Measurements from ENCODE around the gene DLD. TPM values are rescaled to one million over a fixed set of nuclear protein-coding genes. Genes with fewer than 3 reads are reported as not detected.
"Not testable (repeated sequence)": the region's sequence is repeated elsewhere in the genome, so short reads cannot be mapped to it uniquely, and the experiment has no call there.

Gene DLD
- polyA plus RNA-seq, 1 experiment, result 169 TPM

- TF ChIP-seq CTCF (IDR thresholded peaks at IDR 0.05; ENCODE audit: low read depth, low read length), result no peak
- peaks cover 6% of the 10 kb centered on the region for H3K27me3 ChIP-seq (ENCODE audit: control insufficient read depth, insufficient read depth, low read length)
- H3K27ac ChIP-seq (ENCODE audit: low read depth, low read length), result no peak overlapping the region
- peaks cover 3% of the 10 kb centered on the region; the same call in 1 of the 2 replicates for H3K9me3 ChIP-seq (ENCODE audit: control insufficient read depth, insufficient read depth, low read length)
- no peak for DNase-seq (ENCODE audit: low read depth, low spot score)
- ChIA-PET CTCF (no interaction called here), POLR2A (no interaction called here)
- no peak overlapping the region for H3K4me3 ChIP-seq (ENCODE audit: low read depth, low read length)
Measured at GRCh38 chr7:107847168-107847835, 43.7 kb upstream of the DLD start.

DNA sequence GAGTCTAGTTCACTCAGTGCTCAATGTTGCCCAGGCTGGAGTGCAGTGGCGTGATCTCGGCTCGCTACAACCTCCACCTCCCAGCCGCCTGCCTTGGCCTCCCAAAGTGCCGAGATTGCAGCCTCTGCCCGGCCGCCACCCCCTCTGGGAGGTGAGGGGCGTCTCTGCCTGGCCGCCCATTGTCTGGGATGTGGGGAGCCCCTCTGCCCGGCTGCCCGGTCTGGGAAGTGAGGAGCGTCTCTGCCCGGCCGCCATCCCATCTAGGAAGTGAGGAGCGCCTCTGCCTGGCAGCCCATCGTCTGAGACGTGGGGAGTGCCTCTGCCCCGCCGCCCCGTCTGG lies 43.2 kb upstream of the DLD start:
- H3K27me3 ChIP-seq (ENCODE audit: control insufficient read depth, insufficient read depth, low read length); H3K4me3 ChIP-seq (ENCODE audit: low read depth, low read length); DNase-seq (ENCODE audit: low read depth, low spot score); POLR2A ChIA-PET; CTCF ChIA-PET; H3K27ac ChIP-seq (ENCODE audit: low read depth, low read length); H3K9me3 ChIP-seq (ENCODE audit: control insufficient read depth, insufficient read depth, low read length): not testable (repeated sequence)

- H3K27ac ChIP-seq (ENCODE audit: low read depth, low read length); H3K9me3 ChIP-seq (ENCODE audit: control insufficient read depth, insufficient read depth, low read length); H3K4me3 ChIP-seq (ENCODE audit: low read depth, low read length); DNase-seq (ENCODE audit: low read depth, low spot score); POLR2A ChIA-PET; H3K27me3 ChIP-seq (ENCODE audit: control insufficient read depth, insufficient read depth, low read length); CTCF ChIA-PET: not testable (repeated sequence)
Measured at GRCh38 chr7:107848211-107848610, 42.8 kb upstream of the DLD start.

DNA sequence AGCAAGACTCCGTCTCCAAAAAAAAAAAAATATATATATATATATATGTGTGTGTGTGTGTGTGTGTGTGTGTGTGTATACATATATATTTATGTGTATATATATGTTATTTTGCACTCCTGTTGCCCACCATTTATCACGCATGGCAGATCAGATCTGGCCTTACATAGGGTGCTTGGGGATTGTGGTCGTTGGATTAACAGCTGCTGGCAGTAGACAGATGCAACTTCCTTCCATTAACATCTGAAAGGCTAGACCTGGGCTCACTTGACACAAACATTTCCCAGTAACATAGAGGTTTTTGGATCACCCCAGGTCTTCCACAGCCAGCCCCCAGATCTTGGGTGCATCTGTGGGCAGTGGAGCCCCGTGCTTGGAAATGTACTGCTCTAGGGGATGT lies 40.8 kb upstream of the DLD start:
- no peak for TF ChIP-seq CTCF (IDR thresholded peaks at IDR 0.05; ENCODE audit: low read depth, low read length)
- no peak overlapping the region for H3K4me3 ChIP-seq (ENCODE audit: low read depth, low read length)
- H3K9me3 ChIP-seq (ENCODE audit: control insufficient read depth, insufficient read depth, low read length), result no peaks in the 10 kb centered on the region; the same call in 1 of the 2 replicates
- H3K27ac ChIP-seq (ENCODE audit: low read depth, low read length), result no peak overlapping the region
- no peak for DNase-seq (ENCODE audit: low read depth, low spot score)
- CTCF ChIA-PET, result no interaction called here
- POLR2A ChIA-PET, result no interaction called here
- H3K27me3 ChIP-seq (ENCODE audit: control insufficient read depth, insufficient read depth, low read length), result peaks cover 5% of the 10 kb centered on the region

DNA sequence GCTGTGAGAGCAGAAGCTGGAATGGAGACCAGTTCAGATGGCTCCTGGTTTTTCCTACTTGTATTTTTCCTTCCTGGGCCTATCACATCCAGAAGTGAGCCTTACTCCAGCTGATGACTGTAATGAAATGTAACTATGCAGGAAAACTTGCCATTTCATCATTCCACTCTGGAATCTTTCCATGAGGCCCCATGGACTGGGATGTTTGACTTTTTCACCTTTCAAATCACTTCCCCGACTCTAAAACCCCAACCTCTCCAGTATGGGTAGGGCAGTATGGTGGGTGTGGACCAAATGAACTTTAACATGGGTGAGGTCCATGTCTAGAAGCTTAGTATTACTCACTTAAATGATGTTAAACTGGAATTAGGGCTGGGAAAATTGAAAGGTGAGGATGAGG lies 40.3 kb upstream of the DLD start:
- Histone ChIP-seq H3K9me3 (ENCODE audit: control insufficient read depth, insufficient read depth, low read length) (no peaks in the 10 kb centered on the region; the same call in 1 of the 2 replicates), H3K4me3 (ENCODE audit: low read depth, low read length) (no peak overlapping the region), H3K27me3 (ENCODE audit: control insufficient read depth, insufficient read depth, low read length) (peaks cover 6% of the 10 kb centered on the region), H3K27ac (ENCODE audit: low read depth, low read length) (no peak overlapping the region)
- ChIA-PET POLR2A (no interaction called here), CTCF (no interaction called here)
- TF ChIP-seq CTCF (IDR thresholded peaks at IDR 0.05; ENCODE audit: low read depth, low read length), result no peak
- no peak for DNase-seq (ENCODE audit: low read depth, low spot score)

GRCh38 chr7:107854454-107854853 lies 36.5 kb upstream of the DLD start:
- Histone ChIP-seq H3K9me3 (ENCODE audit: control insufficient read depth, insufficient read depth, low read length) (no peaks in the 10 kb centered on the region), H3K27ac (ENCODE audit: low read depth, low read length) (no peak overlapping the region), H3K4me3 (ENCODE audit: low read depth, low read length) (no peak overlapping the region), H3K27me3 (ENCODE audit: control insufficient read depth, insufficient read depth, low read length) (peaks cover 4% of the 10 kb centered on the region)
- no peak for TF ChIP-seq CTCF (IDR thresholded peaks at IDR 0.05; ENCODE audit: low read depth, low read length)
- no peak for DNase-seq (ENCODE audit: low read depth, low spot score)
- POLR2A ChIA-PET, result no interaction called here
- CTCF ChIA-PET, result interaction anchor here (1.0 kb wide), 1 partner anchor 20 kb away, joined by 5 read pairs; no protein-coding TSS in a partner anchor

Data from AG04450 (cell line).